ENCODE data around the gene PPP1R13L.

The PPP1R13L gene

GRCh38 chr19:45352471-45352870, 52.4 kb downstream of the PPP1R13L start:
- Histone ChIP-seq H3K36me3 (ENCODE audit: control insufficient read depth, low read length) (peaks cover 23% of the 10 kb centered on the region), H3K27me3 (ENCODE audit: control insufficient read depth, low read length) (no peaks in the 10 kb centered on the region), H4K20me1 (ENCODE audit: control insufficient read depth, insufficient read depth, low read depth, low read length) (no peaks in the 10 kb centered on the region), H3F3A (ENCODE audit: control insufficient read depth, insufficient read depth) (no peaks in the 10 kb centered on the region), H3K4me2 (ENCODE audit: low read length) (no peak overlapping the region), H3K4me1 (ENCODE audit: control insufficient read depth, low read length) (no peaks in the 10 kb centered on the region), H3K79me2 (ENCODE audit: control insufficient read depth, low read length) (no peaks in the 10 kb centered on the region), H3K9me3 (ENCODE audit: control insufficient read depth, insufficient read depth, low read length) (no peaks in the 10 kb centered on the region), H3K27ac (ENCODE audit: low read depth, low read length) (no peak overlapping the region), H3K9me2 (replicated peaks; ENCODE audit: control insufficient read depth, low read length) (no peaks in the 10 kb centered on the region), H3K4me3 (ENCODE audit: low read length) (no peak overlapping the region)
- no peak for TF ChIP-seq EZH2phosphoT487 (IDR thresholded peaks at IDR 0.05; ENCODE audit: borderline replicate concordance, low read length)
- no peak for TF ChIP-seq CTCF (IDR thresholded peaks at IDR 0.05; ENCODE audit: low read depth, low read length, poor library complexity, severe bottlenecking)

DNA sequence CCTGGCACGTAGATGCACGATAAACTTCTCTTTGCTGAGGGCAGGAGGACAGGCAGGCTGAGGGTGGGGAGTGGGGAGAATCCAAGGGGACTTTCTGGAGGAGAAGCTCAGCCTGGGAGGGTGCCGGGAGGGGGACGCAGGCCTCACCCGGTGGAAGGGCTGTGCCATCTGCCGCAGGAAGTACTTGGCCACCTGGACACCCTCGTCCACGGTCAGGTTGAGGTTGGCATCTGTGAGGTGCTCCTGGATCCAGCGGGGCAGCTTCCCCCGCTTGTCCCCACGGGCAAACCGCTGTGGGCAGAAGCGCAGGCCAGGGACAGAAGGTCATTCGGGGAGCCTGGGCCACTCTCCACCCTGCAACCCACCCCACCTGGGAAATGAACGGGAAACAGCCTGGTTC, 52.8 kb downstream of the PPP1R13L start:
- H3K4me1 ChIP-seq (ENCODE audit: control insufficient read depth, low read length) = no peaks in the 10 kb centered on the region
- no peak overlapping the region for H3K4me3 ChIP-seq (ENCODE audit: low read length)
- H3K27me3 ChIP-seq (ENCODE audit: control insufficient read depth, low read length) = no peaks in the 10 kb centered on the region
- no peaks in the 10 kb centered on the region for H3K79me2 ChIP-seq (ENCODE audit: control insufficient read depth, low read length)
- no peaks in the 10 kb centered on the region for H3K9me2 ChIP-seq (replicated peaks; ENCODE audit: control insufficient read depth, low read length)
- no peak for TF ChIP-seq CTCF (IDR thresholded peaks at IDR 0.05; ENCODE audit: low read depth, low read length, poor library complexity, severe bottlenecking)
- no peak for TF ChIP-seq EZH2phosphoT487 (IDR thresholded peaks at IDR 0.05; ENCODE audit: borderline replicate concordance, low read length)
- H3K36me3 ChIP-seq (ENCODE audit: control insufficient read depth, low read length) = peaks cover 21% of the 10 kb centered on the region
- H4K20me1 ChIP-seq (ENCODE audit: control insufficient read depth, insufficient read depth, low read depth, low read length) = no peaks in the 10 kb centered on the region
- H3K4me2 ChIP-seq (ENCODE audit: low read length) = no peak overlapping the region
- no peak overlapping the region for H3K27ac ChIP-seq (ENCODE audit: low read depth, low read length)
- no peaks in the 10 kb centered on the region for H3K9me3 ChIP-seq (ENCODE audit: control insufficient read depth, insufficient read depth, low read length)
- H3F3A ChIP-seq (ENCODE audit: control insufficient read depth, insufficient read depth) = no peaks in the 10 kb centered on the region

- Histone ChIP-seq H4K20me1 (ENCODE audit: control insufficient read depth, insufficient read depth, low read depth, low read length) (no peaks in the 10 kb centered on the region), H3K79me2 (ENCODE audit: control insufficient read depth, low read length) (no peaks in the 10 kb centered on the region), H3K36me3 (ENCODE audit: control insufficient read depth, low read length) (peaks cover 17% of the 10 kb centered on the region)
These were observed 53.4 kb downstream of the PPP1R13L start for GRCh38 chr19:45351401-45351952.

More at GRCh38 chr19:45351401-45351952, 53.4 kb downstream of the PPP1R13L start:
- H3K9me2 ChIP-seq (replicated peaks; ENCODE audit: control insufficient read depth, low read length) = no peaks in the 10 kb centered on the region
- TF ChIP-seq CTCF (IDR thresholded peaks at IDR 0.05; ENCODE audit: low read depth, low read length, poor library complexity, severe bottlenecking) = no peak
- no peak for TF ChIP-seq EZH2phosphoT487 (IDR thresholded peaks at IDR 0.05; ENCODE audit: borderline replicate concordance, low read length)
- no peaks in the 10 kb centered on the region for H3K27me3 ChIP-seq (ENCODE audit: control insufficient read depth, low read length)
- no peaks in the 10 kb centered on the region for H3F3A ChIP-seq (ENCODE audit: control insufficient read depth, insufficient read depth)
- no peak overlapping the region for H3K27ac ChIP-seq (ENCODE audit: low read depth, low read length)
- H3K4me2 ChIP-seq (ENCODE audit: low read length) = no peak overlapping the region
- H3K4me3 ChIP-seq (ENCODE audit: low read length) = no peak overlapping the region
- no peaks in the 10 kb centered on the region for H3K4me1 ChIP-seq (ENCODE audit: control insufficient read depth, low read length)
- H3K9me3 ChIP-seq (ENCODE audit: control insufficient read depth, insufficient read depth, low read length) = no peaks in the 10 kb centered on the region
